SK-N-MC (cell line): Measurements from ENCODE around the gene ARL5B.

Experiments
- DNase-seq: peaks from one replicate; pipeline ENCODE4 v3.0.0-alpha.2; 2011; ENCODE audit warnings: low read depth, low spot score
- H3K27ac ChIP-seq: fragments of 200-600 bp; sonication (generic); 2 replicates; pipeline ENCODE4 v1.5.1; 2016; ENCODE audit warnings: mixed run types
- H3K36me3 ChIP-seq: fragments of 200-600 bp; sonication (generic); 2 replicates; pipeline ENCODE4 v1.6.1; 2017; ENCODE audit warnings: antibody characterized with exemption, low read length, mixed read lengths; ENCODE audit not compliant: insufficient read depth
- H3K4me3 ChIP-seq: fragments of 200-600 bp; sonication (generic); 2 replicates; pipeline ENCODE4 v1.5.1; 2016
- H3K9ac ChIP-seq: fragments of 200-600 bp; sonication (generic); 2 replicates; pipeline ENCODE4 v1.8.0; 2017; ENCODE audit warnings: mixed run types, mixed read lengths; ENCODE audit not compliant: insufficient read length
- H3K9me3 ChIP-seq: fragments of 200-600 bp; sonication (generic); 2 replicates; pipeline ENCODE4 v1.6.1; 2017; ENCODE audit warnings: low read depth, mild to moderate bottlenecking, antibody characterized with exemption, low read length, moderate library complexity, mixed read lengths
- EZH2 ChIP-seq: fragments of 200-600 bp; sonication (generic); IDR thresholded peaks from one replicate; pipeline ENCODE4 v1.6.1; 2017; ENCODE audit warnings: antibody characterized with exemption
- FOXP2 ChIP-seq: optimal IDR thresholded peaks from 2 replicates; pipeline ENCODE3; 2011; ENCODE audit warnings: mild to moderate bottlenecking, moderate library complexity; ENCODE audit not compliant: insufficient read depth; ENCODE audit errors: extremely low read length, control extremely low read depth
- POLR2AphosphoS5 ChIP-seq: IDR thresholded peaks from 2 replicates; pipeline ENCODE4 v1.6.1; 2012; ENCODE audit warnings: mild to moderate bottlenecking, low read depth, low read length, borderline replicate concordance

Gene ARL5B

DNA sequence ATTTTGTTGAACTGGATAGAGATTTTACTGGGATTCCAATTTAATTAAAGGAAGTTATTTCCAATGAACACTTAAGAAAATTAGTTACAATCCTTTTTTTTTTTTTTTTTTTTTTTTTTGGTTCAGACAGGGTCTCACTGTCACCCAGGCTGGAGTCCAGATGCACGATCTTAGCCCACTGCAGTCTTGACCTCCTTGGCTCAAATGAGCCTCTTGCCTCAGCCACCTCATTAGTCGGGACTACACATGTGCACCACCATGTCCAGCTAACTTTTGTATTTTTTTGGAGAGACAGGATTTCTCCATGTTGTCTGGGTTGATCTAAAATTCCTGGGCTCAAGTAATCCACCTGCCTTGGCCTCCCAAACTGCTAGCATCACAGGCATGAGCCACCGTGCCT, 2.5 kb upstream of the ARL5B start:
- no peaks in the 10 kb centered on the region for H3K36me3 ChIP-seq
- no peak for TF ChIP-seq POLR2AphosphoS5
- no peak for TF ChIP-seq EZH2
- H3K9me3 ChIP-seq: no peaks in the 10 kb centered on the region
- H3K27ac ChIP-seq: no peak overlapping the region
- H3K4me3 ChIP-seq: no peak overlapping the region
- DNase-seq: no peak
- H3K9ac ChIP-seq: no peak overlapping the region

DNA sequence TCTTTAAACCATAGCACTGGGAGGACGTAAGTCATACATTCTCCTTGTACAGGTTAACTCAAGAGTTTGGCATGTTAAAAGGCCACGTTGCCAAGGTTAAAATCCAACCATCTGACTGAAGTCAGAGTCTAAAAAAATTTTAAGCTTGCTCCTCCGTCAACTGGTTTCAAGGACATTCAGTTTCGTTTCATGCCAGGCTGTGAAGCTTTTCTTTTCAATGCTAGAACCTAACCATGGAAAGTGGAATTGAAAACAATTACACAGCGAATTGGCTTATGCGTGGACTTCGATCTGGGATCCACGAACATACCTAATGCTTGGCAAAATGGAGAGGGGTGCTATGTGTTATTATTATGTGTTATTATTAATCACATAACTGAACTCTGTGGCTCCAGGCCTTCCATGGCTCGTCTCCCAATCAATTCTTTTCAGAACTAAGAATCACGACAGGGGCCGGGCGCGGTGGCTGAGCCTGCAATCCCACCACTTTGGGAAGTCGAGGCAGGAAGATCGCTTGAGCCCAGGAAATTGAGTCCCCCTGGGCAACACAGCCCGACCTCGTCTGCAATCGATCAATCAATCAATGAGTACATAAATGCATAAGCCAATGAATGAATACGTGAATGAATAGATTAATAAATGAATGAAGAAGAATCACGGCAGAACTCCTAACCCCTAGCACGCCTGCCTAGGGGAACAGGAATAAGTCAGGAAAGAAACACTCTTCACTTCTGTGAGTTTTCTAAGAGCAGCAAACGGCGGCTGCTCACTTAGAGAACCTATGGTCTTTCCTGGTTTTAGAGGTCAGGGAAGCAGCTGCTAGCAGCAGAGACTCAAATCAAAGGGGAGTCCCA, 733 bp upstream of the ARL5B start:
- H3K36me3 ChIP-seq: no peaks in the 10 kb centered on the region
- no peak for DNase-seq
- H3K9me3 ChIP-seq: no peaks in the 10 kb centered on the region
- TF ChIP-seq FOXP2: no peak
- TF ChIP-seq POLR2AphosphoS5: no peak
- no peak for TF ChIP-seq EZH2
- peak overlapping the region; percentile 85 for H3K4me3 ChIP-seq
- peak overlapping the region; percentile 73 for H3K27ac ChIP-seq
- H3K9ac ChIP-seq: peak overlapping the region; percentile 95

DNA sequence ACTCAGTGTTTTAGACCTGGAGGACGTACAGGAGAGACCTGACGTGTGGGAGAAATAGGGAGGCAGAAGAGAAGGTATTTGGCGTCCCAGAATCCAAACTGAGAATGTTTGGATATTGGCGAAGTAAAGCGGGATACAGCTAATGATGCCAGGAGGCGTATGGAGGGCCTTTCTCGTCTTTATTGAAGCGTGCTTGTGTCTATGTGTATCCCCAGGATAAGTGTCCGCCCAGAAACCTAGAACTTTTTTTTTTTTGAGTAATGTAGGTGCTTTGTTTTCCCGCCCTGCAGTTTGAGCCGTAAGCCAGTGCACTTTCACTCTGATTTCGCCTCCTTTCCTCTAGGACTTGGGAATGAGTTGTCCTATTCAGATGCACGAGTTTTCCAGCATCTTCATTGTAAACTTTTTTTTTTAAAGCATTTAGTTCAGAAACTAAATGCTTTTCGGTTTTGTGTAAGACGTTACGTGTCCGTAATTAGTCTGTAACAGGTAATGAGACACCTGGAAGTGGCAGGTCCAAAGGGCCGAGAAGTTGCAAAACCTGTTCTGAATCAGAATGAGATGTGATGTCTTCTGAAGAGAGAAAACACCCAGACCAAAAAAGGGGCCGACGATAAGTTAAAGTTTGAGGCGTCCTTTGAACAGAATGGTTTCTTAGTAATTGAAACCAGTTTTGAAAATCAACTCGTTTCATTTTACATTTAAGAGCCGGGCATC, 746 bp downstream of the ARL5B start:
- H3K4me3 ChIP-seq: peak overlapping the region; percentile 85
- DNase-seq: no peak

DNA sequence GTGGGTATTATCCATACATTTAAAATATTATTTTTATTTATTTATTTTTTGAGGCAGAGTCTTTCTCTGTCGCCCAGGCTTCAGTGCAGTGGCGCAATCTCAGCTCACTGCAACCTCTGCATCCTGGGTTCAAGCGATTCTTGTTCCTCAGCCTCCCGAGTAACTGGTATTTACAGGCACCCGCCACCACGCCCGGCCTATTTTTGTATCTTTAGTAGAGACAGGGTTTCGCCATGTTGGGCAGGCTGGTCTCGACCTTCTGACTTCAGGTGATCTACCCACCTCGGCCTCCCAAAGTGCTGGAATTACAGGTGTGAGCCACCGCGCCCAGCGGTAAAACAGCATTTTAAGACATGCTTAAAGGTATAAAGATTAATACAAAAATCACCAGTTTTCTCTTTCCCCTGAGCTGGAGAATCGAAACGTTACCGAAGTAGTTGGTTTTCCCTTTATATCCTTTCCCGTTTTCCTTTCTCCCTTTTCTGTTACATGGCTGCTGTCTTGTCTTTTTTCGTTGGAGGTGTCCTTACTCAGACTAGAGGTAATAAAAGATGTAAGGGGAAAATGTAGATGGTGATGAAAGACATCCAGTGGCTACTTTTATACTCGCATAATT, 1.7 kb downstream of the ARL5B start:
- H3K27ac ChIP-seq: no peak overlapping the region
- no peaks in the 10 kb centered on the region for H3K36me3 ChIP-seq
- H3K9ac ChIP-seq: no peak overlapping the region

More for the DNA sequence above, 746 bp downstream of the ARL5B start:
- Histone ChIP-seq H3K9me3 (no peaks in the 10 kb centered on the region), H3K27ac (no peak overlapping the region), H3K9ac (peak overlapping the region; percentile 88), H3K36me3 (no peaks in the 10 kb centered on the region)
- TF ChIP-seq EZH2: no peak
- no peak for TF ChIP-seq POLR2AphosphoS5
- no peak for TF ChIP-seq FOXP2

DNA sequence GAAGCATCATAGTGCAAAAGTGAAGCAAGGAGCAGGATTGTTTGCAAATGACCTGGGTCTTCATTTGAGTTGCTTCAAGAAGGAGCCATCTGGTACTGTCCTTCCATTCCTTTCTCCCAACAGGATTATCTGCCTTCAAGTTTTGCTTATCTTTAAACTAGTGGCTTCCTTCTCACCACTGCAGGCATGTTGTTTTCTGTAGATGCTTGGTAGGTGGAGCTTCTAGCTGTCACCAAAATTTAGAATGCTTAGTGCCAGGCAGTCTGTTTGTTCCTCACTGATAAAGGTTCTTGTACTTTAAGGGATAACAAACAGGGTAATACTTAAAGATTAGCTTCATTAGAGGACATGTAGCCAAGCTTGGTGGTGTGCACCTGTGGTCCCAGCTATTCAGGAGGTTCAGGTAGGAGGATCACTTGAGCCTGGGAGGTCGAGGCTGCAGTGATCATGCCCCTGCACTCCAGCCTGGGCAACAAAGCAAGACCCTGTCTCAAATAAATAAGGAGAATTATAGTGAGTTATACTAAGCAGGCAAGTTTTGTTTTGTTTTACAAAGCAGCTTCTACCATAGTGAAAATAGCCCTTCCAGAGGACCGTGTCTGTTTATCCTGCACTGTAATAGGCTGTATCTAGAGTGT, 5.7 kb downstream of the ARL5B start:
- H3K27ac ChIP-seq: no peak overlapping the region
- H3K9me3 ChIP-seq: no peaks in the 10 kb centered on the region
- no peak for TF ChIP-seq EZH2
- TF ChIP-seq FOXP2: no peak
- no peak for TF ChIP-seq POLR2AphosphoS5
- H3K9ac ChIP-seq: no peak overlapping the region
- H3K4me3 ChIP-seq: no peak overlapping the region
- no peak for DNase-seq
- H3K36me3 ChIP-seq: peaks cover 11% of the 10 kb centered on the region; the same call in 1 of the 2 replicates

More for the DNA sequence above, 1.7 kb downstream of the ARL5B start:
- TF ChIP-seq POLR2AphosphoS5 (no peak), EZH2 (no peak), FOXP2 (no peak)
- no peaks in the 10 kb centered on the region for H3K9me3 ChIP-seq
- DNase-seq: no peak
- H3K4me3 ChIP-seq: peak overlapping the region; percentile 85

DNA sequence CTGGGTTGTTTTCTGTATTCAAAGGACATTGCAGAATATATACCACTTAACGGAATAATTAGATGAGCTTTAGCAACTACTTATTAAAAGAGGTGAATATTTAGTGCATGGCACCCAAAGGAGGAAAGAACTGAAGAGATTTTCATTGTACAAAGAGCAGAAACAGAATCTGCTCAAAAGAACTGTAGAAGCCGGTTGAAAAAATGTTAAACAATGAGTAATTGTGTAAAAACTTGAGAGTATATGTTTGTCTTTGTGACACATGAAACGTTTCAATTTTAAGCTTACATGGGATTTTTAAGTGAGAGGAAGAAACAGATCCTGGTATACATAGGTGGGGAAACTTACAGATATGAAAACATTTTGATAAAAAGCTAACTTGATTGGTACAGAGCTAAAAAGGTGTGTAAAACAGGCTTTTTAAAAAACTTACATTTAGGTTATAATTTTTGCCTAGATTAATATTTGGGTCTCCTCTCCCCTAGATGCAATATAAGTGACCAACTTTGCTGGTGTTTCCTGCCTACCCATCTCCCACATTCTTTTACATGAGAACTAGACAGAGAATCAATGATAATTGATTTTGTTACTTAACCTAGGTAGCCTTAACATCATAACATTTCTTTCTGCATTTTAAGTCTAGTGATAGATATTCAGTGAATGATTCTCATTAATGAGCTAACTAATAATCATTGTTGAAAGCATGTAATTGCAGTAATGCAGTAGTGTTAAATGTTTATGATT, 6.8 kb downstream of the ARL5B start:
- no peak for DNase-seq
- no peaks in the 10 kb centered on the region for H3K9me3 ChIP-seq
- H3K4me3 ChIP-seq: no peak overlapping the region
- TF ChIP-seq EZH2 (no peak), FOXP2 (no peak), POLR2AphosphoS5 (no peak)
- H3K36me3 ChIP-seq: peaks cover 11% of the 10 kb centered on the region; the same call in 1 of the 2 replicates
- H3K27ac ChIP-seq: no peak overlapping the region
- H3K9ac ChIP-seq: no peak overlapping the region

DNA sequence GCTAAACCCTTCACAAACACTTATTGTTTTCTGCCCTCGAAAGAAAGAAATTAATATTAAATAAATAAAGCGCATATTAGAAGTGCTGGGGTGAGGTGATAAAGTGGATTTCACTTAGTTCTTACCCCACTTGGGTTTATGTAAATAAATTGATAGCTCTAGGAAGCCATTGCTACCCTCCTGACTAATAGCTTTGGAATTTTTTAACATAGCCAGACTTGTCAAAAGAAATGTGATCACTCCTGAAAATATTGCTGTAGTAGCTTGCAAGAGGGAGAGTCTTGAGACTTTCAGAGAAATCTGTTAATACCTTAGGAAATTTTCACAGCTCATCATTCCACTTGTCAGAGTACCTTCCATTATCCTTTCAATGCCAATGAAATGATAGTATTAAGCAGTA, 7.6 kb downstream of the ARL5B start:
- no peak overlapping the region for H3K27ac ChIP-seq
- TF ChIP-seq EZH2 (no peak), POLR2AphosphoS5 (no peak), FOXP2 (no peak)
- no peak for DNase-seq

More for the DNA sequence above, 7.6 kb downstream of the ARL5B start:
- Histone ChIP-seq H3K4me3 (no peak overlapping the region), H3K9ac (no peak overlapping the region), H3K9me3 (no peaks in the 10 kb centered on the region), H3K36me3 (peaks cover 11% of the 10 kb centered on the region; the same call in 1 of the 2 replicates)
